Neural cell (in vitro differentiated cells): ENCODE results near the gene SPATA33. TPM values are rescaled to one million over a fixed set of nuclear protein-coding genes. Genes with fewer than 3 reads are reported as not detected.

ENCODE experiments used
- H2AFZ ChIP-seq: fragments of 200-600, 300-800 bp; sonication (generic), shearing (Covaris generic); 2 replicates; pipeline ENCODE4 v1.6.0; 2014; ENCODE audit warnings: low read depth, mild to moderate bottlenecking, antibody characterized with exemption, low read length, moderate library complexity
- H3F3A ChIP-seq: fragments of 200-600 bp; shearing (Covaris generic); 2 replicates; pipeline ENCODE4 v1.6.1; 2016; ENCODE audit warnings: mild to moderate bottlenecking, moderate library complexity, mixed read lengths, antibody characterized with exemption, low read length; ENCODE audit not compliant: insufficient read depth, poor library complexity, severe bottlenecking
- H3K27ac ChIP-seq: fragments of 200-600, 300-800 bp; sonication (generic), shearing (Covaris generic); 2 replicates; pipeline ENCODE4 v1.5.1; 2014; ENCODE audit warnings: mild to moderate bottlenecking, low read length, moderate library complexity
- H3K27me3 ChIP-seq: fragments of 300-800, 200-600 bp; sonication (generic), shearing (Covaris generic); 2 replicates; pipeline ENCODE4 v1.6.0; 2014; ENCODE audit warnings: mild to moderate bottlenecking, low read depth, low read length, moderate library complexity; ENCODE audit not compliant: insufficient read depth
- H3K36me3 ChIP-seq: fragments of 300-800, 200-600 bp; sonication (generic), shearing (Covaris generic); 2 replicates; pipeline ENCODE4 v1.5.1; 2014; ENCODE audit warnings: mild to moderate bottlenecking, antibody characterized with exemption, low read length, moderate library complexity; ENCODE audit not compliant: insufficient read depth
- H3K4me2 ChIP-seq: fragments of 300-800, 200-600 bp; sonication (generic), shearing (Covaris generic); 2 replicates; pipeline ENCODE4 v1.6.0; 2014; ENCODE audit warnings: mild to moderate bottlenecking, low read length
- H3K4me3 ChIP-seq: fragments of 300-800, 200-600 bp; sonication (generic), shearing (Covaris generic); 2 replicates; pipeline ENCODE4 v1.5.1; 2014; ENCODE audit warnings: mild to moderate bottlenecking, low read length, moderate library complexity
- H3K79me2 ChIP-seq: fragments of 200-600 bp; shearing (Covaris generic); replicated peaks from 2 replicates; pipeline ENCODE4 v1.6.0; 2014; ENCODE audit warnings: mild to moderate bottlenecking, low read length, moderate library complexity; ENCODE audit not compliant: insufficient read depth
- H3K9ac ChIP-seq: fragments of 300-800, 200-600 bp; sonication (generic), shearing (Covaris generic); 2 replicates; pipeline ENCODE4 v1.6.1; 2016; ENCODE audit warnings: mild to moderate bottlenecking, low read length, mixed read lengths
- H3K9me2 ChIP-seq: fragments of 200-600 bp; shearing (Covaris generic); 2 replicates; pipeline ENCODE4 v1.6.1; 2016; ENCODE audit warnings: mild to moderate bottlenecking, low read length, mixed read lengths; ENCODE audit not compliant: insufficient read depth
- H3K9me3 ChIP-seq: fragments of 200-600, 300-800 bp; sonication (generic), shearing (Covaris generic); 2 replicates; pipeline ENCODE4 v1.6.1; 2016; ENCODE audit warnings: mild to moderate bottlenecking, mixed run types, low read length, moderate library complexity, mixed read lengths
- H4K20me1 ChIP-seq: fragments of 200-600 bp; shearing (Covaris generic); 2 replicates; pipeline ENCODE4 v1.6.1; 2016; ENCODE audit warnings: mild to moderate bottlenecking, mixed run types; ENCODE audit not compliant: insufficient read depth
- CTCF ChIP-seq: fragments of 450-650 bp; IDR thresholded peaks from 2 replicates; pipeline ENCODE4 v1.5.1; 2014; ENCODE audit warnings: antibody characterized with exemption, mild to moderate bottlenecking, moderate library complexity; ENCODE audit not compliant: poor library complexity, severe bottlenecking
- EP300 ChIP-seq: fragments of 450-650 bp; conservative IDR thresholded peaks from 2 replicates; pipeline ENCODE4 v1.6.1; 2014; ENCODE audit warnings: antibody characterized with exemption, mild to moderate bottlenecking, moderate library complexity; ENCODE audit not compliant: poor library complexity, severe bottlenecking
- EZH2 ChIP-seq: fragments of 200-600, 300-800 bp; shearing (Covaris generic), sonication (generic); IDR thresholded peaks from 2 replicates; pipeline ENCODE4 v1.6.1; 2014; ENCODE audit warnings: antibody characterized with exemption, low read length, borderline replicate concordance, mild to moderate bottlenecking; ENCODE audit not compliant: insufficient read depth, poor library complexity, severe bottlenecking
- MXI1 ChIP-seq: fragments of 450-650 bp; conservative IDR thresholded peaks from 2 replicates; pipeline ENCODE4 v1.6.1; 2014; ENCODE audit warnings: antibody characterized with exemption, mild to moderate bottlenecking; ENCODE audit not compliant: poor library complexity, severe bottlenecking
- POLR2AphosphoS5 ChIP-seq: IDR thresholded peaks from 2 replicates; pipeline ENCODE4 v1.6.1; 2012
- RAD21 ChIP-seq: fragments of 450-650 bp; conservative IDR thresholded peaks from 2 replicates; pipeline ENCODE4 v1.6.1; 2014; ENCODE audit warnings: antibody characterized with exemption, mild to moderate bottlenecking, moderate library complexity
- SMC3 ChIP-seq: fragments of 450-650 bp; conservative IDR thresholded peaks from 2 replicates; pipeline ENCODE4 v1.6.1; 2014; ENCODE audit warnings: antibody characterized with exemption, mild to moderate bottlenecking, moderate library complexity; ENCODE audit not compliant: poor library complexity
- TAF1 ChIP-seq: IDR thresholded peaks from 2 replicates; pipeline ENCODE4 v1.6.1; 2012; ENCODE audit warnings: low read depth
- polyA minus RNA-seq: library from RNA; depleted of rRNA, polyadenylated mRNA; stranded (reverse); fragments of >200 nt; gene quantifications from 2 replicates; pipeline ENCODE4 v1.2.3, GENCODE V29; 2014
- polyA plus RNA-seq: library from polyadenylated mRNA; depleted of rRNA; stranded (reverse); fragments of >200 nt; gene quantifications from 2 replicates; pipeline ENCODE4 v1.2.3, GENCODE V29; 2014
- TF ChIP-seq, protein P1 (sequence below): IDR thresholded peaks from 2 replicates; pipeline ENCODE4 v1.6.1; 2012; ENCODE audit warnings: borderline replicate concordance

The SPATA33 gene
- polyA plus RNA-seq (16.0 and 24.8 TPM in 2 replicates), polyA minus RNA-seq (11.7 and 13.0 TPM in 2 replicates)

DNA sequence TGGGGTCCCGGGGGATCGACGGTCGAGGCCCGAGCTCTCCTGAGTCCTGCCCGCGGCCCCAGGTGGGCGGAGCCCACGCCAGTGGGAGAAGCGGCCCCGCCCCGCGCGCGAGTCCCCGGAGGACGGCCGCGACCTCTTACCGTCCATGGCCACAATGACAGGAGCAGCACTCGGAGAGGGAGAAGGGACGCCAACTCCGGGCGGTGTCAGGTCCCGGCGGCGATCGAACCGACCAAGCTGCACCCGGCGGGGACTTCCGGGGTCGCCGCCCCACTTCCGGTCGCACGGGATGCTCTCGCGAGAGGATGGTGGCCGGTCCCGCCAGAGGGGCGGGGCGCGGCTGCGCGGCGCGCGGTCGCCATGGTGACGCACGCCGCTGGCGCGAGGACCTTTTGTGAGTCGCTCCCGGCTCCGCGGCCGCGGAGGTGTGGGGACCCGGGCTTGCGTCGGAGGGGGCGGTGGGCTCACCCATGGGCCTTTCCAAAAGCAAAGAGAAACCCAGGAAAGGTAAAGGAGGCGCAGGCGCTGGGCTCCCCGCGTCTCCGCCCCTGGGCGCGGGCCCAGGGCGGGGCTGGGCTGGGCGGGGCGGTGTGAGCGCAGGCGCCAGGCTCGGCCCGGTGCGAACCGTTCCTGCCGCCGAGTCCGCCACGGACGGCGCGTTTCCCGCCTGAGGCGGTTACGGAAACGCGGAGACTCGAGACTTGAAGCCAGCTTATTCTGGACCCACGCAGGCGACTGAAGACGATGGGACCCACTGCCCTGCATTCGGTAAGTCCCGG is at the start of gene SPATA33, which contains the start of gene CHMP1A:
Gene SPATA33, plus strand, starts transcription at position 395 of the 779 bp plus-strand sequence. Its CDS starts 76 bp downstream, at position 471.
Gene CHMP1A, minus strand, starts transcription at position 267 of the 779 bp plus-strand sequence. Its CDS starts 120 bp downstream, at position 147.
- Histone ChIP-seq H2AFZ (peak within 1 kb of the TSS; percentile 65), H3K4me2 (peak within 1 kb of the TSS; percentile 54), H3K27ac (peak within 1 kb of the TSS; percentile 66), H3K9me3 (no peaks in the 10 kb centered on the region), H3K36me3 (peaks cover 11% of the 10 kb centered on the region), H3K9ac (peak within 1 kb of the TSS; percentile 84), H3K79me2 (peaks cover 43% of the 10 kb centered on the region), H3K27me3 (no peaks in the 10 kb centered on the region), H4K20me1 (no peaks in the 10 kb centered on the region), H3F3A (no peaks in the 10 kb centered on the region), H3K4me3 (peak within 1 kb of the TSS; percentile 94), H3K9me2 (no peaks in the 10 kb centered on the region)
- TF ChIP-seq EP300, result peak; percentile 18
- peak; percentile 12 for TF ChIP-seq TAF1
- no peak for TF ChIP-seq SMC3
- TF ChIP-seq RAD21, result peak; percentile 46
- TF ChIP-seq MXI1, result peak; percentile 98
- TF ChIP-seq POLR2AphosphoS5, result peak; percentile 91
- TF ChIP-seq EZH2, result no peak
- TF ChIP-seq CTCF, result no peak
- TF ChIP-seq, protein P1, sequence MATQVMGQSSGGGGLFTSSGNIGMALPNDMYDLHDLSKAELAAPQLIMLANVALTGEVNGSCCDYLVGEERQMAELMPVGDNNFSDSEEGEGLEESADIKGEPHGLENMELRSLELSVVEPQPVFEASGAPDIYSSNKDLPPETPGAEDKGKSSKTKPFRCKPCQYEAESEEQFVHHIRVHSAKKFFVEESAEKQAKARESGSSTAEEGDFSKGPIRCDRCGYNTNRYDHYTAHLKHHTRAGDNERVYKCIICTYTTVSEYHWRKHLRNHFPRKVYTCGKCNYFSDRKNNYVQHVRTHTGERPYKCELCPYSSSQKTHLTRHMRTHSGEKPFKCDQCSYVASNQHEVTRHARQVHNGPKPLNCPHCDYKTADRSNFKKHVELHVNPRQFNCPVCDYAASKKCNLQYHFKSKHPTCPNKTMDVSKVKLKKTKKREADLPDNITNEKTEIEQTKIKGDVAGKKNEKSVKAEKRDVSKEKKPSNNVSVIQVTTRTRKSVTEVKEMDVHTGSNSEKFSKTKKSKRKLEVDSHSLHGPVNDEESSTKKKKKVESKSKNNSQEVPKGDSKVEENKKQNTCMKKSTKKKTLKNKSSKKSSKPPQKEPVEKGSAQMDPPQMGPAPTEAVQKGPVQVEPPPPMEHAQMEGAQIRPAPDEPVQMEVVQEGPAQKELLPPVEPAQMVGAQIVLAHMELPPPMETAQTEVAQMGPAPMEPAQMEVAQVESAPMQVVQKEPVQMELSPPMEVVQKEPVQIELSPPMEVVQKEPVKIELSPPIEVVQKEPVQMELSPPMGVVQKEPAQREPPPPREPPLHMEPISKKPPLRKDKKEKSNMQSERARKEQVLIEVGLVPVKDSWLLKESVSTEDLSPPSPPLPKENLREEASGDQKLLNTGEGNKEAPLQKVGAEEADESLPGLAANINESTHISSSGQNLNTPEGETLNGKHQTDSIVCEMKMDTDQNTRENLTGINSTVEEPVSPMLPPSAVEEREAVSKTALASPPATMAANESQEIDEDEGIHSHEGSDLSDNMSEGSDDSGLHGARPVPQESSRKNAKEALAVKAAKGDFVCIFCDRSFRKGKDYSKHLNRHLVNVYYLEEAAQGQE, result peak; percentile 41

DNA sequence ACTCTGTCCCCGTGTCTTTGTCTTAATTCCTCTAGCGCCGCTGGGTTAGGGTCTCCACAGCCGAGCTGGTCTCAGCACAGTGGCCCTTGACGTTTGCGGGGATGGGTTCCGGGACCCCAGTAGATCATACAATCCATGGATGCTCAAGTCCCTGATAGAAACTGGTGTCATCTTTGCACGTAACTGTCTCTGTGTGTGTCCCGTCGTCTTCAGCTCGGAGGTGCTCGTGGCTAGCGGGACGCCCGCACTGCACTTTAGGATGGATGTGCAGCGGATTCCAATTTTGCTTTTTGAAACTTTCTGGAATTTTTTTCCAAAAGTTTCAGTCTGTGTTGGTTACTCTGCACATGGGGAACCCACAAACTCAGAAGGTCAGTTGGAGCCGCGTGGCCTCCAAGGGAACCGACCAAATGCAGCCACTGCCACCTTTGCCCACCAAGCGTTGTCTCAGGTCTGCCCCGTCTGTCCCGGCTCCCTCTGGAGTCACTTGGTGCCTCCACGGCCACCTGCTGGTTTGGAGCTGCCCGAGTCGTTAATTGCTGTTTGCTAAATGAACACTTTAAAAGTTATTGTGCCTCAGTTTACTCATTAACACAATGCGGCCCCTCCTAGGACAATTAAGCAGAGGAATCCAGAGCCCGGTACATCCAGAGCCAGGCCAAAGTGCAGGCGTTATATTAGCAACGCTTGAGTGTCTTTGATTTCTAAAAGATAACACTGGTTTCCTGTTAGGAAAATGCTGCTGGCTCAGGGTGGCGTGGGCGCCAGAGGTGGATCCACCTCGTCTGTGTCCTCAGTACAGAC is 49.5 kb upstream of the SPATA33 start:
- H3K9me2 ChIP-seq, result no peaks in the 10 kb centered on the region
- H3F3A ChIP-seq, result no peaks in the 10 kb centered on the region
- no peaks in the 10 kb centered on the region for H3K36me3 ChIP-seq
- no peak overlapping the region for H3K27ac ChIP-seq
- no peaks in the 10 kb centered on the region for H3K27me3 ChIP-seq
- H4K20me1 ChIP-seq, result no peaks in the 10 kb centered on the region
- H2AFZ ChIP-seq, result no peak overlapping the region
- H3K4me3 ChIP-seq, result no peak overlapping the region
- H3K9ac ChIP-seq, result no peak overlapping the region
- no peaks in the 10 kb centered on the region for H3K9me3 ChIP-seq
- no peaks in the 10 kb centered on the region for H3K79me2 ChIP-seq
- TF ChIP-seq EZH2, result no peak
- no peak for TF ChIP-seq TAF1
- TF ChIP-seq CTCF, result no peak
- TF ChIP-seq RAD21, result no peak
- TF ChIP-seq SMC3, result no peak
- no peak for TF ChIP-seq POLR2AphosphoS5
- TF ChIP-seq, protein P1, result no peak
- TF ChIP-seq EP300, result no peak
- no peak for TF ChIP-seq MXI1
- no peak overlapping the region for H3K4me2 ChIP-seq
